ENCODE data around the gene KCNJ9. TPM values are rescaled to one million over a fixed set of nuclear protein-coding genes. Genes with fewer than 3 reads are reported as not detected.

Gene KCNJ9
- total RNA-seq, 2 donors from 2014 or later, result 0.51 TPM; not detected in 1

DNA sequence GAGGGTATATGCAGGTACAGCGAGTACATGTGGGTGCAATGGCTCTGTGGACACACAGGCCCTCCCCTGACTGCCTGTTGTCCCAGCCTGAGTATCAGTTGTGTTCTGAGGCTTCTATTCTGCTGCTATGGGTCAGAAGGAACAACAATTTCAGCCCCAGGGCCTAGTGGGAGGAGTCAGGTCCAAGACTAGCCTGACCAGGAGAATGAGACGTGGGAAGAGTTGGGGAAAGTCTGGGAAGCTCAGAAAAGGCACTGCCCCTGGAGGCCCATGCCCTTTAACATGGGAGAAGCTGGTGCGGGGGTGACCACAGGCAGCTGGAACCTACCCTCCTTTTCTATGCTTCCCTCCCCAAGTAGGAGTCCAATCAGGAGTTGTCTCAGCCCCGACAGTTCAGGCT, 9.4 kb downstream of the KCNJ9 start:
- intact Hi-C loops (cut with DNase I), result no loop called here
- TF ChIP-seq POLR2AphosphoS5 (IDR thresholded peaks at IDR 0.05) (no peak), POLR2A (IDR thresholded peaks at IDR 0.05) (no peak)
- TF ChIP-seq, protein P1, sequence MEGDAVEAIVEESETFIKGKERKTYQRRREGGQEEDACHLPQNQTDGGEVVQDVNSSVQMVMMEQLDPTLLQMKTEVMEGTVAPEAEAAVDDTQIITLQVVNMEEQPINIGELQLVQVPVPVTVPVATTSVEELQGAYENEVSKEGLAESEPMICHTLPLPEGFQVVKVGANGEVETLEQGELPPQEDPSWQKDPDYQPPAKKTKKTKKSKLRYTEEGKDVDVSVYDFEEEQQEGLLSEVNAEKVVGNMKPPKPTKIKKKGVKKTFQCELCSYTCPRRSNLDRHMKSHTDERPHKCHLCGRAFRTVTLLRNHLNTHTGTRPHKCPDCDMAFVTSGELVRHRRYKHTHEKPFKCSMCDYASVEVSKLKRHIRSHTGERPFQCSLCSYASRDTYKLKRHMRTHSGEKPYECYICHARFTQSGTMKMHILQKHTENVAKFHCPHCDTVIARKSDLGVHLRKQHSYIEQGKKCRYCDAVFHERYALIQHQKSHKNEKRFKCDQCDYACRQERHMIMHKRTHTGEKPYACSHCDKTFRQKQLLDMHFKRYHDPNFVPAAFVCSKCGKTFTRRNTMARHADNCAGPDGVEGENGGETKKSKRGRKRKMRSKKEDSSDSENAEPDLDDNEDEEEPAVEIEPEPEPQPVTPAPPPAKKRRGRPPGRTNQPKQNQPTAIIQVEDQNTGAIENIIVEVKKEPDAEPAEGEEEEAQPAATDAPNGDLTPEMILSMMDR (IDR thresholded peaks at IDR 0.05), result no peak
- H3K36me3 ChIP-seq, result peaks cover 0 to 7% of the 10 kb centered on the region in 2 donors
- H3K27me3 ChIP-seq (replicated peaks; ENCODE audit: insufficient read depth), result no peaks in the 10 kb centered on the region
- H3K27ac ChIP-seq, result no peak overlapping the region
- WGBS, result 94% methylated on average over 4 of the region's 4 CpGs
- H3K4me1 ChIP-seq (replicated peaks), result no peaks in the 10 kb centered on the region
- H3K4me3 ChIP-seq, result no peak overlapping the region
- no peaks in the 10 kb centered on the region for H3K9me3 ChIP-seq
- DNase-seq (ENCODE audit: low spot score), result no peak

DNA sequence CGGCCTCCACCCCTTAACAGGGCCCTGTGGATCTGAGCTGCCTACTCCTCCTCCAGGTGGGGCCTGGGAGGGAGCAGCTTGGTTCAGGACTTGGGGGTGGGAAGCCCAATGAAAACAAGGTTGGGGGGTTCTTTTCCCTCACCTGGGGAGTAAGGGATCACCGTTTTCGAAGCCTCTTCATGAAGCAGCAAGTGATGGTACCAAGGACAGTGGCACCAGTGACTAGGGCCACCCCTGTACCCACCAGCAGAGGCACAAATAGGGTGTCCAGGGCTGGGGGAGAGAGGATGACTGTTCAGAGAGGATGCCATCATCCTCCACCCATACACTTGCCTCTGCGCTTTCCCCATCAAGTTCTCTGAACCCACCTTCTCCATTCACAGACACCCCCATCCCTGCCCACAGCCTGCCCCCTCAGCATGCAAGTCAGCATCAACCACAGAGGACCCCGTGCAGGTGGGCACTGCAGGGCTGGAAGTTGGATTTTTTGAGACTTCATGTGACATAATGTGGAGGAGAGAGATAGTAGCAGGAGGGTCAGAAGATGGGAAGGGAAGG, 10.4 kb downstream of the KCNJ9 start:
- H3K9me3 ChIP-seq, result no peaks in the 10 kb centered on the region
- no peak overlapping the region for H3K27ac ChIP-seq
- intact Hi-C loops (cut with DNase I), result no loop called here
- TF ChIP-seq, protein P1 (IDR thresholded peaks at IDR 0.05), result no peak
- TF ChIP-seq POLR2A (IDR thresholded peaks at IDR 0.05) (no peak), POLR2AphosphoS5 (IDR thresholded peaks at IDR 0.05) (no peak)
- peaks cover 0 to 7% of the 10 kb centered on the region in 2 donors for H3K36me3 ChIP-seq
- no peak for DNase-seq (ENCODE audit: low spot score)
- no peaks in the 10 kb centered on the region for H3K4me1 ChIP-seq (replicated peaks)
- 95% methylated on average over 5 of the region's 5 CpGs for WGBS
- H3K4me3 ChIP-seq, result no peak overlapping the region
- H3K27me3 ChIP-seq (replicated peaks; ENCODE audit: insufficient read depth), result no peaks in the 10 kb centered on the region

GRCh38 chr1:160092366-160093068, 11.2 kb downstream of the KCNJ9 start:
- H3K36me3 ChIP-seq, result peaks cover 0 to 7% of the 10 kb centered on the region in 2 donors
- TF ChIP-seq, protein P1 (IDR thresholded peaks at IDR 0.05), result no peak
- TF ChIP-seq POLR2AphosphoS5 (IDR thresholded peaks at IDR 0.05) (no peak), POLR2A (IDR thresholded peaks at IDR 0.05) (no peak)

GRCh38 chr1:160093069-160093395, 11.7 kb downstream of the KCNJ9 start:
- peaks cover 4% of the 10 kb centered on the region for H3K4me1 ChIP-seq (replicated peaks)
- H3K27ac ChIP-seq, result no peak overlapping the region
- intact Hi-C loops (cut with DNase I), result no loop called here
- no peaks in the 10 kb centered on the region for H3K27me3 ChIP-seq (replicated peaks; ENCODE audit: insufficient read depth)
- 77% methylated on average over 2 of the region's 9 CpGs for whole genome bisulfite sequencing
- H3K9me3 ChIP-seq, result no peaks in the 10 kb centered on the region
- no peak for DNase-seq (ENCODE audit: low spot score)
- no peak for TF ChIP-seq POLR2A (IDR thresholded peaks at IDR 0.05)
- TF ChIP-seq, protein P1 (IDR thresholded peaks at IDR 0.05), result no peak
- no peak for TF ChIP-seq POLR2AphosphoS5 (IDR thresholded peaks at IDR 0.05)
- H3K4me3 ChIP-seq, result no peak overlapping the region
- H3K36me3 ChIP-seq, result peaks cover 0 to 7% of the 10 kb centered on the region in 2 donors

More at GRCh38 chr1:160092366-160093068, 11.2 kb downstream of the KCNJ9 start:
- no peaks in the 10 kb centered on the region for H3K9me3 ChIP-seq
- no peaks in the 10 kb centered on the region for H3K27me3 ChIP-seq (replicated peaks; ENCODE audit: insufficient read depth)
- intact Hi-C loops (cut with DNase I), result no loop called here
- 88% methylated on average over 29 of the region's 32 CpGs for WGBS
- H3K4me3 ChIP-seq, result no peak overlapping the region
- no peak overlapping the region for H3K27ac ChIP-seq
- peaks cover 3% of the 10 kb centered on the region for H3K4me1 ChIP-seq (replicated peaks)
- no peak for DNase-seq (ENCODE audit: low spot score)
